ENCODE data around the gene SYCE3. TPM values are rescaled to one million over a fixed set of nuclear protein-coding genes. Genes with fewer than 3 reads are reported as not detected.

SYCE3 gene
- polyA plus RNA-seq, 3 donors: 1.9 to 3.1 TPM; not detected in 1

GRCh38 chr22:50546326-50547262 is 16.1 kb downstream of the SYCE3 start:
- H3K4me2 ChIP-seq (replicated peaks; ENCODE audit: extremely low read depth, low read length, poor library complexity, severe bottlenecking): peak overlapping the region; percentile 88

More at GRCh38 chr22:50546326-50547262, 16.1 kb downstream of the SYCE3 start:
- H3K79me2 ChIP-seq (ENCODE audit: insufficient read depth, low read length): peaks cover 16% of the 10 kb centered on the region
- TF ChIP-seq CTCF (IDR thresholded peaks at IDR 0.05): no peak
- H3K27ac ChIP-seq (ENCODE audit: low read depth in 1 of 2, low read length in 2 of 2): no peak overlapping the region
- no peaks in the 10 kb centered on the region for H4K20me1 ChIP-seq (ENCODE audit: insufficient read depth, low read length)
- no peaks in the 10 kb centered on the region for H3K9me3 ChIP-seq (replicated peaks in 1 of 2; ENCODE audit: control insufficient read depth in 1 of 2, insufficient read depth in 1 of 2, low read length in 2 of 2)
- WGBS (ENCODE audit: insufficient coverage): 79% methylated on average over 77 of the region's 78 CpGs
- Mint-ChIP-seq H3K27ac (no peak overlapping the region), H3K36me3 (peaks cover 5 to 6% of the 10 kb centered on the region in 2 donors), H3K27me3 (ENCODE audit: low read depth in 3 of 3) (peaks cover 3 to 24% (median 5%) of the 10 kb centered on the region in 3 donors), H3K9me3 (peaks cover 0 to 6% (median 0%) of the 10 kb centered on the region in 7 donors), H3K4me1 (peaks cover 53% of the 10 kb centered on the region), H3K4me3 (peak overlapping the region in 1 of 2 donors; percentile 67)
- no peak overlapping the region for H2AFZ ChIP-seq (ENCODE audit: insufficient read depth, low read depth, low read length, poor library complexity, severe bottlenecking)
- H3K27me3 ChIP-seq (ENCODE audit: control insufficient read depth in 2 of 2, insufficient read depth in 2 of 2, low read length in 2 of 2): no peaks in the 10 kb centered on the region
- DNase-seq: no peak
- peak overlapping the region; percentile 21 for H3K9ac ChIP-seq (ENCODE audit: insufficient read depth, low read length, poor library complexity, severe bottlenecking)
- intact Hi-C loops (cut with micrococcal nuclease): loop anchor here in 1 of 2 donors (5.0 kb wide), 1 partner anchor 36 kb away; the partner anchor contains the start of gene CHKB
- peaks cover 65 to 87% of the 10 kb centered on the region in 2 donors for H3K4me1 ChIP-seq (ENCODE audit: control insufficient read depth in 1 of 2, insufficient read depth in 2 of 2, low read length in 2 of 2)
- peak overlapping the region in 1 of 3 experiments; percentile 52 for H3K4me3 ChIP-seq (replicated peaks in 1 of 3; ENCODE audit: low read depth in 2 of 3, low read length in 3 of 3)
- H3K36me3 ChIP-seq (replicated peaks in 1 of 2; ENCODE audit: control insufficient read depth in 1 of 2, insufficient read depth in 2 of 2, low read length in 2 of 2): no peaks in the 10 kb centered on the region

All from CD14-positive monocyte (primary cell).